Hematopoietic multipotent progenitor cell treated with erythropoietin and hydrocortisone succinate and interleukin-3 and kit ligand, for 15 days (in vitro differentiated cells): ENCODE results near the gene PDP2.
"Not testable (repeated sequence)": the region's sequence is repeated elsewhere in the genome, so short reads cannot be mapped to it uniquely, and the experiment has no call there.

Source experiments
- DNase-seq: peaks from one replicate; pipeline ENCODE4 v3.0.0-alpha.2; 2015; ENCODE audit warnings: low spot score

PDP2 gene

DNA sequence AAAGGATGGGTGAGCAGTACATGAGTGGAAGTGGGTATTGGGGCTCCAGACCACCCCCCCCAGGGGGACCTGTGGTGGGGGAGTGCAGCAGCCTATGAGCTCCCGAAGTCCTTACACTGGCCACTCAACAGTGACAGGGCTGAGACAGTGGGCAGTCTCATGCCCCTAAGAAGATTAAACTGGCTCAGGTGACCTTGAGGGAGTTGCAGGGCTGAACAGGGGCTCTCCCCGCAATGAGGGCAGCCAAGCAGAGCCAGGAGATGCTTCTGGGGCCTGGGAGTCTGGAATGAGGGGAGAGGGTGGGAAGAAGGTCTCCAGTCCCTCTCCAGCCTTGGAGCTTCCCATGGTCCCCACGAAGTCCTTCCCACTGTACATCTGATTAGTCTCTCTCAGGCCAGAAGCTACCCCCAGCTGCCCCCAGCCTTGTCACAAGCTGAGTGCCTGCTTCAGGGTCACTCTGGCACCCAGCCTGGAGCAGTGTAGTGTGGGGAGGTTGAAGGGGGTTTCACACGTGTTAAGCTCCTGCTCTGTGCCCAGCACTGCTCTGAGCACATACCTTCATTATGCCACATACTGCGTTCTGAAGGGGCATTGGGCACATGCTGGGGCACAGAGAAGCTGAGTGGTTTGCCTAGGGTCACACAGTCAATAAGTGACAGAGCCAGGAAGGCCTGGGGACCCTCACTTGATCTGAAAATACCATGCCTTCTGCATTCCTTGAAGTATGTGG, 39.4 kb downstream of the PDP2 start:
- no peak for DNase-seq

DNA sequence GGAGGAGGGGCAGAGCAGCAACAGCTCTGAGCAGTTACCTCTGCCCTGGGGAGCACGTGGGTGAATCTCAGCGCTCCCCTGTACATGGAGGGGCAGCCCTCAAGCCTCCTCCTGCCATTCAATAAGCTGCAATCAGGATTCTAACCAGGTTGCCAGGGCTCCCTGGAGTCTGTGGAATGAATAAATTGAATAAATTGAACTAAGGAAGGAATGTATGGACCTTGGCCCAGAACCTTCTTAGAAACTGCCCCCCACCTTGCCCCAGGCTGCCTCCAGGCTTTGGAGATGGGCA, 39.9 kb downstream of the PDP2 start:
- no peak for DNase-seq

DNA sequence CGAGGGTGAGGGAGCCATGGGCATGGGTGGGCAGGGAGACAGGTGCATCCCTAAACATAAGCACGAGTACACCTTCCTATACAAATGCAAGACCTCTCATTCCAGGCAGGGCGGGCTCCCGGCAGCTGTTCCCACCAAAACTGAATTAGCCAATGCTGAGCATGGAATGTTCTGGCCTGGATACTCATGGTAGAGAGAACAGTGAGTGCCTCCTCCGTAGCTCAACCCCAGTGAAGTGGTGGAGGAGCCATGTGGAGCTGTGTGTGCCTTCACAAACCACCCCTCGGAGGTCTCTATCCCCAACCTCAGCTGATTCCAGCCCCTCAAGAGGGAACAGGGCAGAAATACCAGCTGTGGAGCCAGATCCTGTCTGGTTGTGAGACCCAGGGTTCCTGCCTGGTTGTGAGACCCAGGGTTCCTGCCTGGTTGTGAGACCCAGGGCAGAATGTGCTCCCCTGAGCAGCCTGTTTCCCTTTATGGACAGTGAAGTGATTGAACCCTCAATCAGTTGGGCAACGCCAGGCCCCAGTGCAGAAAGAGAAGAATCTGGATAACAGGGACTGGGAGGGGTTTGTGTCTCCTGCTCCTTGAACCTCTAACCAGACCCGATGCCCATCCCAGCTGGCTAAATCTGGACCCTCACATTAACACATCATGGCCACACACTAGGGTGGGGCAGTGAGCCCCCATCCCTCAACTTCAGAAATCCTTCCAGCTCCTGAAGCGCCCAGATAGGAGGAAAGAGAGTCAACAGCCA, 40.8 kb downstream of the PDP2 start:
- DNase-seq = no peak

DNA sequence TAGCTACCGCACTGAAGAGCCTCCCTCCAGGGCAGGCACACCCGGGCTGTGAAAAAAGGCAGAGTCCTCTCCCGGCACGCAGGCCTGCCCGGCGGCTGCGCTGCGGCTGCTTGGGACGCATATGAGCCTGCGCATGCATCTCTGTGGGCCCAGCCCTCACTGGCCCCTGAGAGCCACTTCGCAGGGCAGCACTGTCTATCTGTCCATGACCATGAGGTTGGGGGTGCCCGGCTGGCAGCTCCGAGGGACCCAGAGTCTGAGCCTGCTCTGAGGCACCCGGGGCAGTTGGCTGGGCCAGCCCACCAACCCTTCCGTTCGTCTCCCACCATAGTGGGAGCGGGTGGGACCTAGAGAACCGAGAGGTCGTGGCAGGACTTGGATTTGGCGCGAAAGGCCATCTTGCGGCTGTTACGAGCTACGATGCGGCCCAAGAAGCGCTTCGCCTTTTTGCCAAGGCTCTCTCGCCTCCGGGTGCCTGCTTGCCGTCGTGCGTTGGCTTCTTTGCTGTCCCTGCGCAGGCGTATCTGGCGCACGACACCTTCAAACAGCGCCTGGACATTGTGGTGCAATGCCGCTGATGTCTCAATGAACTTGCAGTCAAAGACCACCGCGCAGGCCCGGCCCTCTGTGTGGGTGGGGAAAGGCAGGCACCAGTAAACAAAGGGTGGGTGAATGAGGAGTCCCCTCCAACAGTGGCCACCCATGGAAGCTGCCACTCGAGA, 41.6 kb downstream of the PDP2 start:
- DNase-seq = no peak

DNA sequence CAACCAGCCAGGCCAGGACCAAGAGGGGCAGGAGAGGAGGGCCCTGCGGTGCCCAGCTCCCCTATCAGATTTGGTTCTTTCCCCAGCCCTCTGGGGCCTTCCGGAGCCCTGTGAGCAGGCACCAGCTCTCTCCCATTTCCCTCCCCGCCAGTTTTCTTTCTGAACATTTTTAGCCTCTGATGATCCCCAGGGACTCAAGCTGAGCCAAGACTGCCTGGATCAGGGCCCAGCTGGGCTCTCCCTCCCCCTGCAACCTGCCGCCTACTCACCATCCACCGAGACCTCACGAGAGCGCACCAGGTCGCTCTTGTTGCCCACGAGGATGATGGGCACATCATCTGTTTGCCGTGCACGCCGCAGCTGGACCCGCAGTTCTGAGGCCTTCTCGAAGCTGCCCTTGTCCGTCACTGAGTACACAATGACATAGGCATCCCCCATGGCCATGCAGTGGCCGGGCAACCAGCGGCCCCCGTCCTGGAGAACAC, 43.0 kb downstream of the PDP2 start:
- DNase-seq = no peak

DNA sequence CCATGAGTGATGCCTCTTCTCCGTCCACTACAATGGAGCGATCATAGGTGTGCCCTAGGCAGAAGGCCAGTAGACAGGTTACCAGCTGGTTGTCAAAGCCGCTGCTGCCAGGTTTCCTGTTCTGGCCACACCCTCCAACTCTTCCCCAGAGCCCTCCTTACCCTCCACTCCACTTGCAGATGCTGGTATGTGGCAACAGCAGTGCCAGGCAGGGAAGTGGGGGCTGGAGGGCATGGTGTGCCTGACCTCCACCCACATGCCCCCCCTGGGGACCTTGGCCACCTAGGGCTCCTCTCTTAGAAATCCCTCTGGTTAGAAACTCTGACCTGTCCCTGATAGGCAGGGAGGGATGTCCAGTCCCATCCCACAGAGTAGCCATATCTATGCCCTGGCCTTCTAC, 43.6 kb downstream of the PDP2 start:
- DNase-seq = no peak

DNA sequence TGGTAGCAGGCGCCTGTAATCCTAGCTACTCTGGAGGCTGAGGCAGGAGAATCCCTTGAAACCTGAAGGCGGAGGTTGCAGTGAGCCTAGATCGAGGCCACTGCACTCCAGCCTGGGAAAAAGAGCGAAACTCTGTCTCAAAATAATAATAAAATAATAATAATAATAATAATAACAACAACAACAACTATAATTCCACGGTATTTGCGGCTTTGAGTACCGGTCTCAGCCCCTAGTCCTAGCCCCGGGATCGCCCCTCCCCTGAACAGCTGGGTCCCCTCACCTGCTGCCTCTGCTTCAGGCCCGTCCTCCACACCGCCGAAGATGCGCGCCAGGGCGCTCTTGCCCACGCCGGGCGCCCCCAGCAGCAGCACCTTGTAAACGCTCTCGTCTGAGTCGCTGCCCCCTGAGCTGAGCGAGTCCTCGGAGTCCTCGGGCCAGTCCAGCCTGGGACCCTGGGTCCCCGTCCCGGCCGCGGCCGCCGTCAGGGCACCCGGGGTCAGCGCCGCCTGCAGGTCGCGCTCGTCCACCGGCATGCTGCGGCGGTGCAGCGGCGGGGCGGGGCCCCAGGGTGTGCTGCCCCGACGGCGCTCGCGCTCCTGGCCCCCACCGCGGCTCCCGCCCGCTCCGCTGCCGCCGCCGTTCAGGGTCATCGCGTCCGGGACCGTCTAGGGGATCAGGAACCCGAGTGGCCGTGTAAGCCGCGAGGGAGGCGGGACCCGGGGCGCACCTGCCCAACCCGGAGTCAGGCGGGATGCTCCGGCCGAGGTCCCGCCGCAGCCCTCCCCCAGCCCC, 44.4 kb downstream of the PDP2 start:
- DNase-seq = no peak

DNA sequence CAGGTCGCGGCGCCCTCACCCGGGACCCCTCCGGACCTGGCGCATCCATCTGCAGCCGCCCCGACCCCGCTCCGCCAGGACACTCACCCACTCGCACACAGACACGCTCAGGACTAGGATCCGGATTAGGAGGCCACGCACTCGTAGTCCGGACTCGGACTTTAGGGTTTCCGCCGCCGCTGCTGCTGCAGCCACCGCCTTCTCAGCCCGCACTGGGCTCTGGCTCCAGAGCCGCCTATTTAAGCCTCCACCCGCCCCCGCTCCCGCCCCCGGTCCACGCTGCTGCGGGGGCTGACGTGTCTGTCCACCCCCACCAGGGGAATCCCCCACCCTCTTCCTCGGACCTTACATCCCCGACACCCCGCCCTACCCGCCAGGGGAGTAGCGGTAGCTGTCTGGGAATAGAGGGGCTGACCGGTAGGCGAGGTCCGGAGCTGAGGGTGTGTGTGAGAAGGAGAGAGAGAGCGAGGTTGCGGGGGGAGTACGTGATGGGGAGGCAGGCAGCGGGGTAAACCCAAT, 45.1 kb downstream of the PDP2 start, which contains the start of gene RRAD:
TSS of gene RRAD (minus strand) at position 214 of the 519 bp plus-strand sequence. CDS start 356 bp downstream, outside the sequence.
- DNase-seq = no peak

DNA sequence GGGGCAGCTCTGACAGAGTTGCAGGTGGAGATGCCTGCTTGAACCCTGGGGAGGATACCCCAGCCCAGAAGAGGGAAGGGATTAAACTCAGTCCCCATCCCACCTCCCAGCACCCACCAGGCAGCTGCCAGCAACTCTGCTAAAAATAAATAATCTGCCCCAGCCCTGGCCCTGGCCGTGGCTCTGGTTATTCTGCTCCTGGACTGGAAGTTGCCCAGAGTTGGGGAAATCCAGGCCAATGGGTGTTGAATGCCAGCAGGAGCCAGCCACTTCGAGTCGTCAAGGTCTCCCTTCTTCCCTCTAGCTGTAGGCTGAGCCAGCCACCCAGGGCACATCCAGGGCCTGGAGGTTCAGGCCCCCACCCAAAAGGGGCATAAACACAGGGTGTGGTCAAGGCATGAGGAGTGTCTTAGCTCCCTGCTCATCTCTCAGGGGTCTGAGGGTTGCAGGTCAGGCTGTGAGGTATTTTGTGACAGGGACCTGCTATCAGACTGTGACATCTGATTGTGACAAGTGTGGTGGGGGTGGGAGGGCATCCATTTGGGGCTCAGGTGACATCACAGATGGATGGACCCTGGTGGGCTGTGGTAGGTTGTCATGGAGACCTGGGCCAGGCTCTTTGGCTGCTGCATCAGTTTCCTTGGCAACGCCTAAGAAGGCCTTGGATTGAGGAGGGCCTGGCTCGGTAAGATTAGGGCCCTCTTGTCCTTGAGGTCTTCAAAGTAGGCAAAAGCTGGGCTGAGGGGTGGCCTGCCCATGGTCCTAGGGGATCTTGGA, 46.0 kb downstream of the PDP2 start:
- no peak for DNase-seq

DNA sequence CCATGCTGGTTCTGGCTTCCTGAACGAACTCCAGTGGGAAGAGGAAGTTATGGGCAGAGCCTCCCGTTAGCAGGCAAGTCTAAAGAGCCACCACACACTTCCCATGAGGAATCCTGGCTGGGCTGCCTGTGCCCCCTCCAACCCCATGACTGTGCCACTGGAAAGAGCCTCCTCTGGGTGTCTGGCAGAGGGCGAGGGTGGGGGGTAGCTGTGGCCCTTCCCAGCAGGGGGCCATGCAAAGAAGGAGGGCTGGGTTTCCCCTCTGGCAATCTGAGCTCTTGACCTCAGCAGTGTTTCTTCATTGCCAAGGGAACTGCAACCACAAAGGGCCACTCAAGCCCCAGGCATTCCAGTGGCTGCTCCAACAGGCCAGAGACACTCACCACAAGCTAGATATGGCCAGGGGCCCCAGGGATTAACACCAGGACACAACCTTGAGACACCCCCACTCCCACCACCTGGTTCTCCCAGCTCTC, 46.7 kb downstream of the PDP2 start:
- no peak for DNase-seq

DNA sequence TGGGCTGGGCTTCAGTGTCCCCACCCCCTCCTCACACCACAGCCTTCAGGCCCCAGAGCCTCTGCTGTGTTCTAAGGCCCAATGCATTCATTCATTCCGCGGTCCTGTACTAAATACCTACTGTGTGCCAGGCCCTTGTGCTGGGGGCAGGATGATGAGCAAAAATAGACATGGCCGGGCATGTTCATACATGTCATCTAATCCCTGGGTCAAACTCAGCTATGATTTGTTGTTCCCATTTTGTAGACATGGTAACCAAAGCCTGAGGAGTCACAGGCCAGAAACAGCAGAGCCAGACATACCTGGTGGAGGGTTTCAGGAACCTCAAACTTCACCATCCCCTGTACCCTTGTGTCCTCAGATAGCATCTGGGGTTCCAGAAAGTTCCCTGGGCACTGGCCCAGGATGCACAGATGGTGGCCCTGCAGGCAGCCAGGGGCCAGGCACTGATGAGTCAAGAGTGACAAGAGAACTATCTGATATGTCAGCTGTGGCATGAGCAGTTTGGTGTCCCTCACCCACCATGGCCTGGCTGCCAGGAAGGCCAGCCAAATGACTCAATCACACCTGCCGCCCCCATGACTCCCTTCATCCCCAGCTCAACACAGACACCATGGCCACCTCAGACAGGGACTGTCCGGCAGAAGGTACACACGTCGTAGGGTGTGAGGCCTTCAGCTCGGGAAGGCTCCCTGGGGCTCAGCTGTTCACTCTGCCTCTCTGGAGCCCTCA, 47.8 kb downstream of the PDP2 start:
- peak; percentile 65 for DNase-seq

DNA sequence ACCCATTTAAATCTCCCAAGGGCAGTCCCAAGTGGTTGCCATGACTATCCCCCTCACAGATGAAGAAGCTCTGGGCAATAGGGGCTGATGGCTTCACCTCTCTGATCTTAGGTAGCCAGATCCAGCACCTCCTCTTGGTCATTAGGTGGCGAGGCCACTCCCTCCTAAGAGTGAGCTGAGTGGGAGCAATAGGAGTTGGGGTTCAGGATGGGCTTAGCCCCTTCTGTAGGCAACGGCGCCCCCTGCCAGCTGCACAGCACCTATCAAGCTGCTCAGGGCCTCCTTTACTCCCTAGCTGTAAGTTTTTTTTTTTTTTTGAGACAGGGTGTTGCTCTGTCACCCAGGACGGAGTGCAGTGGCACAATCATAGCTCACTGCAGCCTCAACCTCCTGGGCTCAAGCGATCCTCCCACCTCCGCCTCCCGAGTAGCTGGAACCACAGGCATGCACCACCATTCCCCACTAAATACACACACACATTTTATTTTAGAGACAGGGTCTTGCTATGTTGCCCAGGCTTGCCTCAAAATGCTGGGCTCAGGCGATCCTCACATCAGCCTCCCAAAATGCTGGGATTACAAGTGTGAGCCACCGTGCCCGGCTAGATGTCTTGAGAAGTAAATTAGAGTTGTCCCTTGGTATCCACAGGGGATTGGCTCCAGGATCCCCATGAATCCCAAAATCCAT, 48.5 kb downstream of the PDP2 start:
- DNase-seq = peak; percentile 57

DNA sequence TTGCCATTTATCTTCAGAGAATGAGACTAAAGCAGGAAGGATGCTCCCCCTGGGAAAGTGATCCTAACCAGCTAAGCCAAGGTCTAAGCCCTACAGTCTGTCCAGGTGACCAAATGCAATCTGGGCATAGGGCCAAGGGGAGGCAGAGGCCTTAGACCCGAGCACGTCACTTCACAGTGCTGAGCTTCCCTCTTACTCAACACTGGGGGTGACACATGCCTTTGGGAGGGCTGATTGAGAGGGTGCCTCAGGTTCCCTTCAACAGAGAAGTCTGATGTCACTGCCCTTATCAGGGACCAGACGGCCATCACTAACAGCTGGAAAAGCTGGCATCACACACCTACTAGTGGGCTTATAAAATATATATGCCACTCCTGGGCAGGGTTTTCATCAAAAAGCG, 49.9 kb downstream of the PDP2 start:
- peak; percentile 73 for DNase-seq

DNA sequence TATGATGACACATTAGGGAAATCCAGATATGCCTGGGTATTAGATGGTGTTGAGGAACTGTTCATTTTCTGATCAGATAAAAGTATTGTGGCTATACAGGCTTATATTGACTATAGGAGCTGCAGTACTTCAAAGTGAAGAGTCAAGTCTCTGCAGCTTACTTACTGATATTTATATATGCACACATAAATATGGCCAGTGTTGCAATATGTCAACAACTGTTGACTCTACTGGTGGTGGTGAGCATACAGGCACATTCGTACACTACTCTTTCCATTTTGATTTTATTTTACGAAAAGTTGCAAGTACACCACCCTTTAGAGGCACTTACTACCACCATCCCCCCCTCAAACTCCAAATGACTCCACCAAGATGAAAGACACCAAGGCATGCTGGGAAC, 51.4 kb downstream of the PDP2 start:
- no peak for DNase-seq

DNA sequence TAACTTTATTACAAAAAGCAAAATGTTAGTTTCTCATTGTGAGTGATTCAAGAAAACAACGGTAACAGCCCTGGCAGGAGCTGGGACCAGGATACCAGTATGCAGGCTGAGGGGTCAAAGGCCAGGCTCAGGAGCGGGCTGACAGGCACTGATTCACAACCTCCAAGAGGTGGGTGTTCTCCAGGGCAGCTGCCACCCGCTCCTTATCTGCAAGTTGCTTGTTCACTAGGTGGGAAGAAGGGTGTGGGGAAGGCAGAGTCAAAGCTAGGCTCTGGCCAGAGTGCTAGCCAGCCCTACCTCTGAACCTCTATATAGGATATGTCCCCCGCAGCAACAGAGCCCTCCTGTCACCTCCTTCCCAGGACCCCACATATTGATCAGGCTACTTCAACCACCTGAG, 51.8 kb downstream of the PDP2 start:
- DNase-seq = no peak

DNA sequence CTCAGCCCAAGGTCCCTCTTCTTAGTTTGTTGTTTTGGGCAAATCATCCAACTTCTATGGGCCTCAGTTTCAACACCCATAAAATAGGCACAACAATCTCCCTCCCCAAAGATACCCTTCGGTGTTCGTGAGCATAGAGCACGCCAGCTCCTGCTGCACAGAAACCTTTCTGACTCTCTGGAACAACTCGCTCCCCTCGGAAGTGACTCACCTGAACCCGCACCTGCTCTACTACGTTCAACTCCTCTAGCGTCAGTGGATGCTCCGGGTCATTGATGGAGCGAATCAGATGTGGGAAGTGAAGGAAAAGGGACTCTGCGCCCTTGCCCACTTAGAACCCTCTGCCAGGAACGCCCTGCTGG, 53.4 kb downstream of the PDP2 start:
- DNase-seq = no peak

DNA sequence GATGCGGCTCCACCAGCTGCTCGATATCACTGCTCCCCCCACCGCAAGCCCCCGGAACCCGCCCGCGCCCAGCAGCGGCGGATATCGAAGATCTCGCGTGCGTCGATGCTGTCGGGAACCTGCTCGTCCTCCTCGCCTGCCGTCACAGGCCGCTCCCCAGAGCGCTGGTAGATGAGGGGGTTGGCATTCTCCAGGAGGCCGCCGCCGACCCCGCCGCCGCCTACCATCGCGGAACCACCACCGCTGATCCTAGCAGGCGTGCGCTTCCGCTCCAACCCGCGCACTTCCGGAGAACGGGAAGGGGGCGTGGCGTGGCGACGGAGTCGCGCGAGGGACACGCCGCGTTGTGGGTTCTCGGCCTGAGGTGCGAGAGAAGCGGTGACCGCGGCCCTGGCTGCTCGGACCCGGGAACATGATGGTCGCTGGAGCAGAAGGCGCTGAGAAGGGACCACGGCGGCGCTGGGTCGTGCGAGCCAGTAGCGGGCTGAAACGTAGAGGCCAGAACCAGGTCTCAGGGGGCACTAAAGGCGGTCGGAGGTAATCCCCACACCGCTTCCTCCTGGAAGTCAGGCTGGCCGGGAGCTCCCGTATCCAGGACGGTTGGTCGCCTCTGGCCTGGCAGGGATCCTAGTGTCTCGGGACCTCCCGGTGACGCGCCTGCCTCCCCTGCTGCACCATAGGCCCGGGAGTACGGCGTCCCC, 54.0 kb downstream of the PDP2 start, which contains the start of gene CIAO2B:
TSS of gene CIAO2B (minus strand) at position 265 of the 701 bp plus-strand sequence. CDS start at position 227, 38 bp downstream.
- DNase-seq = peak; percentile 87

DNA sequence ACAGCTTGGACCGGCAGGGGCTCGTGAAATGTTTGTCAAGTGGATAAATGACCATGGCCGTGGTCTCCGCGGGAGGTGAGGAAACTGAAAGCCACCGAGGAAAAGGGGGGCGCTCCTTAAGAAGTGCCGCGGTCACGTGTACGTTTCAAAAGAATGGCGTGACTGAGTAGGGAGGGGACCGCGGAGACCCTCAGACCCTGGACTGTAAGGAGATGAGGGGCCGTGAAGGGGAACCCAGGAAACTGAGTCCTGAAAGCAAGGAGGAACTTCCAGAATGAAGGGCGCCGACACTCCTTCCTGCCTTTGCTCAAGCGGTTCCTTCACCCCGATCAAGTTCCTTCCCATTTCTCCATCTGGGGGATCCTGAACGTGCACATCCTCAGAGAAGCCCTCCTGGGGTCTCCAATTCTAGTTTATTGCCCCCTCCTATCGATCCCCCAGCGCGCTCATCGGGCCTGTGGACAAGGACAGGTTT, 54.6 kb downstream of the PDP2 start:
- not testable (repeated sequence) for DNase-seq
